GM21515 (cell line): Measurements from ENCODE around the gene MRPL14.

Source experiments
- ATAC-seq: cut with Tn5 transposase; IDR thresholded peaks from one replicate; pipeline ENCODE4 v1.9.1; 2021; ENCODE audit not compliant: unreplicated experiment

MRPL14 gene

GRCh38 chr6:44067173-44068139, 59.8 kb downstream of the MRPL14 start:
- ATAC-seq: no peak

- no peak for ATAC-seq
Measured at GRCh38 chr6:44066394-44067172, 60.7 kb downstream of the MRPL14 start.

GRCh38 chr6:44065443-44066140, 61.7 kb downstream of the MRPL14 start:
- no peak for ATAC-seq

- no peak for ATAC-seq
Measured at GRCh38 chr6:44064948-44065272, 62.3 kb downstream of the MRPL14 start.

- ATAC-seq: no peak
Measured at GRCh38 chr6:44064089-44064947, 62.9 kb downstream of the MRPL14 start.

- no peak for ATAC-seq
Measured at GRCh38 chr6:44063561-44064059, 63.6 kb downstream of the MRPL14 start.
